ENCODE measurements around the gene C1QTNF1. TPM values are rescaled to one million over a fixed set of nuclear protein-coding genes. Genes with fewer than 3 reads are reported as not detected.

C1QTNF1 gene
- total RNA-seq, 1 experiment from 2014 or later: 4.0 TPM

- H3K36me3 ChIP-seq (ENCODE audit: control insufficient read depth in 1 of 2, insufficient read depth in 2 of 2, low read length in 2 of 2): no peaks in the 10 kb centered on the region
- no peaks in the 10 kb centered on the region for H4K20me1 ChIP-seq (ENCODE audit: insufficient read depth)
- TF ChIP-seq EZH2 (IDR thresholded peaks at IDR 0.05) (no peak), POLR2AphosphoS5 (IDR thresholded peaks at IDR 0.05; ENCODE audit: low read depth, low read length) (no peak), SRF (IDR thresholded peaks at IDR 0.05; ENCODE audit: low read depth) (no peak)
- CTCF ChIA-PET: no interaction called here
- DNase-seq (ENCODE audit: low read depth, low spot score) (no peak), ATAC-seq (no peak)
- RAD21 ChIA-PET (ENCODE audit: low non-redundant PET in 1 of 2, low total read pairs in 2 of 2, uncharacterized antibody in 2 of 2, unreplicated experiment in 2 of 2): no interaction called here
- H3K4me2 ChIP-seq (ENCODE audit: low read length): no peak overlapping the region
- H3K4me3 ChIP-seq (replicated peaks in 1 of 2; ENCODE audit: low read depth in 1 of 2, low read length in 2 of 2): no peak overlapping the region
- H2AFZ ChIP-seq (ENCODE audit: low read depth, low read length, poor library complexity, severe bottlenecking): no peak overlapping the region
- intact Hi-C loops (cut with micrococcal nuclease): loop anchor here (1.0 kb wide), 1 partner anchor 35 kb away; no protein-coding TSS in a partner anchor
- no peaks in the 10 kb centered on the region for H3K27me3 ChIP-seq (ENCODE audit: insufficient read depth, low read length)
- no peaks in the 10 kb centered on the region for H3K9me2 ChIP-seq (ENCODE audit: insufficient read depth)
- no TSS peak for BruUV-seq (replicated peaks)
- POLR2A ChIA-PET: no interaction called here
- no peak overlapping the region for H3K9ac ChIP-seq (ENCODE audit: low read length)
- peaks cover 0 to 12% of the 10 kb centered on the region in 2 experiments; a peak in 3 of 4 replicates for H3K4me1 ChIP-seq (ENCODE audit: control insufficient read depth in 1 of 2, insufficient read depth in 2 of 2, low read length in 2 of 2)
- H3K27ac ChIP-seq (ENCODE audit: low read depth, low read length): no peak overlapping the region
- H3K79me2 ChIP-seq (ENCODE audit: insufficient read depth, low read length): no peaks in the 10 kb centered on the region
- H3K9me3 ChIP-seq (ENCODE audit: control insufficient read depth in 1 of 2, insufficient read depth in 1 of 2, low read depth in 1 of 2, low read length in 2 of 2): no peaks in the 10 kb centered on the region
These were observed 22.9 kb downstream of the C1QTNF1 start for GRCh38 chr17:79046916-79047280.

DNA sequence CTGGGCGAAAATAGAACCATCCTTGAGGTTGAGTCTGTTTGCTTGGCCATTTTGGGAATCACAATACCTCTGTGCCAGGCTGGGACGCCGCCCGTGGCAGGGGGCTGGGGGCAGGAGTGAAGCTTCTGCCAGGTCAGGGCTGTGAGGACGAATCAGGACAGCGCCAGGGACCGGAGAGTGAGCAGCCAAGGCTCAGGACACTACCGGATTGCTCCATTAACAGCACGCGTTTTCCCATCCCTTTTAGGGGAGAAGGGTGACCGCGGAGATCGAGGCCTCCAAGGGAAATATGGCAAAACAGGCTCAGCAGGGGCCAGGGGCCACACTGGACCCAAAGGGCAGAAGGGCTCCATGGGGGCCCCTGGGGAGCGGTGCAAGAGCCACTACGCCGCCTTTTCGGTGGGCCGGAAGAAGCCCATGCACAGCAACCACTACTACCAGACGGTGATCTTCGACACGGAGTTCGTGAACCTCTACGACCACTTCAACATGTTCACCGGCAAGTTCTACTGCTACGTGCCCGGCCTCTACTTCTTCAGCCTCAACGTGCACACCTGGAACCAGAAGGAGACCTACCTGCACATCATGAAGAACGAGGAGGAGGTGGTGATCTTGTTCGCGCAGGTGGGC, 23.4 kb downstream of the C1QTNF1 start:
- POLR2A ChIA-PET: no interaction called here
- intact Hi-C loops (cut with micrococcal nuclease): no loop called here
- DNase-seq (ENCODE audit: low read depth, low spot score) (no peak), ATAC-seq (no peak)
- Histone ChIP-seq H3K79me2 (ENCODE audit: insufficient read depth, low read length) (no peaks in the 10 kb centered on the region), H3K9me3 (ENCODE audit: control insufficient read depth in 1 of 2, insufficient read depth in 1 of 2, low read depth in 1 of 2, low read length in 2 of 2) (no peaks in the 10 kb centered on the region), H3K4me2 (ENCODE audit: low read length) (no peak overlapping the region), H3K36me3 (ENCODE audit: control insufficient read depth in 1 of 2, insufficient read depth in 2 of 2, low read length in 2 of 2) (no peaks in the 10 kb centered on the region), H3K4me1 (ENCODE audit: control insufficient read depth in 1 of 2, insufficient read depth in 2 of 2, low read length in 2 of 2) (peaks cover 0 to 8% of the 10 kb centered on the region in 2 experiments; a peak in 1 of 4 replicates), H3K27me3 (ENCODE audit: insufficient read depth, low read length) (no peaks in the 10 kb centered on the region), H3K9ac (ENCODE audit: low read length) (no peak overlapping the region), H3K27ac (ENCODE audit: low read depth, low read length) (no peak overlapping the region), H3K4me3 (replicated peaks in 1 of 2; ENCODE audit: low read depth in 1 of 2, low read length in 2 of 2) (no peak overlapping the region), H3K9me2 (ENCODE audit: insufficient read depth) (no peaks in the 10 kb centered on the region), H2AFZ (ENCODE audit: low read depth, low read length, poor library complexity, severe bottlenecking) (no peak overlapping the region), H4K20me1 (ENCODE audit: insufficient read depth) (no peaks in the 10 kb centered on the region)
- CTCF ChIA-PET: no interaction called here
- RAD21 ChIA-PET (ENCODE audit: low non-redundant PET in 1 of 2, low total read pairs in 2 of 2, uncharacterized antibody in 2 of 2, unreplicated experiment in 2 of 2): no interaction called here
- TF ChIP-seq POLR2AphosphoS5 (IDR thresholded peaks at IDR 0.05; ENCODE audit: low read depth, low read length): no peak
- TF ChIP-seq POLR2A (IDR thresholded peaks at IDR 0.05; ENCODE audit: borderline replicate concordance, extremely low read depth, insufficient read depth, insufficient read length): no peak
- no peak for TF ChIP-seq ATF3 (IDR thresholded peaks at IDR 0.05)
- no peak for TF ChIP-seq SRF (IDR thresholded peaks at IDR 0.05; ENCODE audit: low read depth)
- TF ChIP-seq CTCF (IDR thresholded peaks at IDR 0.05 in 2 of 3, conservative IDR thresholded peaks at IDR 0.05 in 1 of 3; ENCODE audit: borderline replicate concordance in 1 of 3, insufficient read depth in 1 of 3, low read depth in 2 of 3, low read length in 2 of 3): no peak
- no peak for TF ChIP-seq SP1 (IDR thresholded peaks at IDR 0.05; ENCODE audit: low read depth)
- no peak for TF ChIP-seq MAX (IDR thresholded peaks at IDR 0.05)
- no peak for TF ChIP-seq JUND (IDR thresholded peaks at IDR 0.05)
- no peak for TF ChIP-seq YY1 (IDR thresholded peaks at IDR 0.05; ENCODE audit: extremely low read depth, insufficient replicate concordance, low read depth, low read length)
- TF ChIP-seq ZBTB33 (IDR thresholded peaks at IDR 0.05; ENCODE audit: extremely low read depth, insufficient replicate concordance, low read length): no peak
- TF ChIP-seq EZH2phosphoT487 (IDR thresholded peaks at IDR 0.05; ENCODE audit: borderline replicate concordance): no peak
- no peak for TF ChIP-seq SIN3A (IDR thresholded peaks at IDR 0.05; ENCODE audit: low read depth)
- TF ChIP-seq ZFX (IDR thresholded peaks at IDR 0.05): no peak
- TF ChIP-seq FOSL1 (IDR thresholded peaks at IDR 0.05; ENCODE audit: low read depth): no peak
- no TSS peak for BruUV-seq (replicated peaks)

All from HCT116 (cell line).